Measurements from ENCODE around the gene MAZ.
A peak's percentile ranks its signal among the peaks of the same experiment; 100 is the strongest.

The MAZ gene

GRCh38 chr16:29809850-29810698, 3.7 kb downstream of the MAZ start:
- no peak for DNase-seq (ENCODE audit: low read depth)

- DNase-seq (ENCODE audit: low read depth) = no peak
Observed at GRCh38 chr16:29810699-29811169, 4.4 kb downstream of the MAZ start.

- DNase-seq (ENCODE audit: low read depth) = peak; percentile 47
Observed at GRCh38 chr16:29811170-29811895, 5.0 kb downstream of the MAZ start.

- DNase-seq (ENCODE audit: low read depth) = no peak
Observed at GRCh38 chr16:29811896-29812665, 5.8 kb downstream of the MAZ start, which contains the start of gene PRRT2. Gene PRRT2 (plus strand): TSS chr16:29812193. CDS start chr16:29813055, 862 bp downstream.

- DNase-seq (ENCODE audit: low read depth) = no peak
Observed at GRCh38 chr16:29812754-29813643, 6.7 kb downstream of the MAZ start.

GRCh38 chr16:29813644-29814562, 7.6 kb downstream of the MAZ start:
- DNase-seq (ENCODE audit: low read depth) = no peak

GRCh38 chr16:29814592-29814991, 8.3 kb downstream of the MAZ start:
- no peak for DNase-seq (ENCODE audit: low read depth)

GRCh38 chr16:29815032-29815721, 8.8 kb downstream of the MAZ start:
- no peak for DNase-seq (ENCODE audit: low read depth)

- DNase-seq (ENCODE audit: low read depth) = peak; percentile 91
Observed at GRCh38 chr16:29815793-29816693, 9.7 kb downstream of the MAZ start, which contains the start of gene PAGR1. Gene PAGR1 (plus strand): TSS chr16:29816152. CDS start chr16:29816526, 374 bp downstream.

- DNase-seq (ENCODE audit: low read depth) = no peak
Observed at GRCh38 chr16:29816694-29817441, 10.5 kb downstream of the MAZ start.

- no peak for DNase-seq (ENCODE audit: low read depth)
Observed at GRCh38 chr16:29818082-29818481, 11.8 kb downstream of the MAZ start.

GRCh38 chr16:29819506-29819905, 13.2 kb downstream of the MAZ start:
- DNase-seq (ENCODE audit: low read depth) = no peak

GRCh38 chr16:29820271-29820701, 14.0 kb downstream of the MAZ start, which contains the start of gene MVP:
Gene MVP (plus strand): TSS chr16:29820462. CDS start chr16:29830550, 10,088 bp downstream.
- DNase-seq (ENCODE audit: low read depth) = no peak

GRCh38 chr16:29820730-29821642, 14.7 kb downstream of the MAZ start:
- no peak for DNase-seq (ENCODE audit: low read depth)

- DNase-seq (ENCODE audit: low read depth) = no peak
Observed at GRCh38 chr16:29821643-29822115, 15.3 kb downstream of the MAZ start.

- no peak for DNase-seq (ENCODE audit: low read depth)
Observed at GRCh38 chr16:29824589-29825144, 18.3 kb downstream of the MAZ start.
